B cell (primary cell): ENCODE measurements around the gene CARNS1. TPM values are rescaled to one million over a fixed set of nuclear protein-coding genes. Genes with fewer than 3 reads are reported as not detected.

Experiments used
- ATAC-seq: fragments of 200-7000 bp; cut with Tn5 transposase; one replicate; pipeline ENCODE4 v1.10.0; 2021; ENCODE audit warnings: low read depth, mild to moderate bottlenecking, moderate number of reproducible peaks, moderate library complexity
- CTCF ChIA-PET: fragments of 350-600 bp; sonication (Branson Sonifier 250); formaldehyde crosslinking; loops from one replicate; lab custom pipeline; 2021; ENCODE audit warnings: antibody characterized with exemption, inconsistent platforms; lab: Charles Lee
- POLR2A ChIA-PET: fragments of 350-600 bp; sonication (Branson Sonifier 250); formaldehyde crosslinking; loops from one replicate; lab custom pipeline; 2021; ENCODE audit warnings: antibody characterized with exemption; lab: Charles Lee
- DNase-seq: peaks from one replicate; pipeline ENCODE4 v3.0.0; 2013
- H2AFZ ChIP-seq: 2 replicates; pipeline ENCODE4 v1.6.1; 2012; ENCODE audit warnings: mild to moderate bottlenecking, low read depth, low read length; ENCODE audit not compliant: insufficient read depth, poor library complexity, severe bottlenecking
- H3K27ac ChIP-seq, 2 donors: 1 replicate in 1 of 2; 2 replicates in 1 of 2; pipeline ENCODE4 v1.5.1; 2012 to 2013; ENCODE audit warnings: low read length in 2 of 2, mild to moderate bottlenecking in 2 of 2, moderate library complexity in 1 of 2
- H3K27me3 ChIP-seq, 4 experiments: fragments of 200-600 bp in 1 of 4; sonication (generic) in 1 of 4; replicated peaks in 1 of 4; 1 replicate in 2 of 4; 2 replicates in 2 of 4; pipeline versions ENCODE4 v1.6.1 to v1.7.0; 2013 to 2016; ENCODE audit warnings: low read length in 3 of 4, mild to moderate bottlenecking in 2 of 4, mixed read lengths in 1 of 4, moderate library complexity in 1 of 4; ENCODE audit not compliant: insufficient read depth in 4 of 4, control insufficient read depth in 3 of 4; ENCODE audit errors: control extremely low read depth in 1 of 4
- H3K36me3 ChIP-seq, 2 experiments: replicated peaks in 1 of 2; 1 replicate in 1 of 2; 2 replicates in 1 of 2; pipeline versions ENCODE4 v1.6.1 to v1.7.1; 2013; ENCODE audit warnings: low read length in 1 of 2; ENCODE audit not compliant: insufficient read depth in 2 of 2, control insufficient read depth in 1 of 2; ENCODE audit errors: control extremely low read depth in 1 of 2, extremely low read depth in 1 of 2
- H3K4me1 ChIP-seq, 2 donors: fragments of 200-600 bp in 1 of 2; sonication (generic) in 1 of 2; 1 replicate in 1 of 2; 2 replicates in 1 of 2; pipeline versions ENCODE4 v1.5.1 to v1.6.1; 2013 to 2017; ENCODE audit warnings: low read length in 2 of 2; ENCODE audit not compliant: control insufficient read depth in 2 of 2, insufficient read depth in 2 of 2
- H3K4me2 ChIP-seq: replicated peaks from 2 replicates; pipeline ENCODE3; 2012; ENCODE audit warnings: mild to moderate bottlenecking, low read depth, low read length; ENCODE audit not compliant: poor library complexity, severe bottlenecking
- H3K4me3 ChIP-seq, 5 experiments: fragments of 200-600 bp in 1 of 5; sonication (generic) in 1 of 5; 1 replicate in 3 of 5; 2 replicates in 2 of 5; pipeline versions ENCODE4 v1.5.1 to v1.7.0; 2011 to 2016; ENCODE audit warnings: low read length in 4 of 5, mild to moderate bottlenecking in 4 of 5, low read depth in 2 of 5, control low read depth in 1 of 5, moderate library complexity in 1 of 5; ENCODE audit not compliant: insufficient read depth in 1 of 5; ENCODE audit errors: control extremely low read depth in 1 of 5, extremely low read depth in 1 of 5
- H3K79me2 ChIP-seq: fragments of 200-600 bp; sonication (generic); one replicate; pipeline ENCODE4 v1.6.0; 2016; ENCODE audit warnings: low read length; ENCODE audit not compliant: control insufficient read depth, insufficient read depth
- H3K9ac ChIP-seq: fragments of 200-600 bp; sonication (generic); 2 replicates; pipeline ENCODE4 v1.6.1; 2017; ENCODE audit warnings: mild to moderate bottlenecking, low read length, moderate library complexity
- H3K9me3 ChIP-seq, 3 donors: one replicate each; pipeline versions ENCODE4 v1.6.1 to v1.7.1; 2013; ENCODE audit warnings: low read length in 2 of 3; ENCODE audit not compliant: control insufficient read depth in 2 of 3, insufficient read depth in 1 of 3; ENCODE audit errors: control extremely low read depth in 1 of 3
- H4K20me1 ChIP-seq: 2 replicates; pipeline ENCODE4 v1.6.0; 2012; ENCODE audit warnings: mild to moderate bottlenecking, low read length; ENCODE audit not compliant: insufficient read depth, control insufficient read depth, poor library complexity, severe bottlenecking
- H3K27ac Mint-ChIP-seq: one replicate; pipeline ENCODE4 v1.8.0; 2021; ENCODE audit warnings: mixed read lengths
- H3K27me3 Mint-ChIP-seq: one replicate; pipeline ENCODE4 v1.8.0; 2021; ENCODE audit warnings: mixed read lengths
- H3K4me1 Mint-ChIP-seq: one replicate; pipeline ENCODE4 v1.8.0; 2021; ENCODE audit warnings: mixed read lengths
- H3K4me3 Mint-ChIP-seq: one replicate; pipeline ENCODE4 v1.8.0; 2021; ENCODE audit warnings: mixed read lengths
- H3K9me3 Mint-ChIP-seq: one replicate; pipeline ENCODE4 v1.8.0; 2022; ENCODE audit warnings: mixed read lengths; ENCODE audit not compliant: insufficient read depth
- CTCF ChIP-seq: fragments of 200-600 bp; IDR thresholded peaks from one replicate; pipeline ENCODE4 v1.8.0; 2022; ENCODE audit warnings: antibody characterized with exemption, mild to moderate bottlenecking
- EZH2 ChIP-seq: IDR thresholded peaks from 2 replicates; pipeline ENCODE4 v1.6.1; 2012; ENCODE audit warnings: borderline replicate concordance, low read depth, mild to moderate bottlenecking, moderate library complexity, low read length; ENCODE audit not compliant: insufficient read depth, poor library complexity, severe bottlenecking
- WGBS: methylation state at CpG from one replicate; pipeline ENCODE4 v1.1.5; 2013; ENCODE audit warnings: missing lambda C conversion rate; ENCODE audit not compliant: insufficient coverage; 5-methylcytosine and 5-hydroxymethylcytosine counted together
- intact Hi-C: fragments of 100-400 bp; cut with micrococcal nuclease; formaldehyde crosslinking; loops from one replicate; pipeline ENCODE4 v1.10.0; 2022
- polyA plus RNA-seq: library from polyadenylated mRNA; depleted of rRNA; stranded (reverse); fragments of >200 nt; gene quantifications from 2 replicates; pipeline ENCODE4 v1.2.3, GENCODE V29; 2012
- total RNA-seq, 2 donors: library from RNA; stranded (reverse); fragments of 120-200 nt in 1 of 2; gene quantifications; 1 replicate in 1 of 2; 2 replicates in 1 of 2; pipeline versions ENCODE4 v1.2.3 to v1.2.4, GENCODE V29; 2013 to 2022

Gene CARNS1
- total and polyA plus RNA-seq, 2 donors (not counting 1 experiment from before 2014, with no cell fraction given), result 24.1 to 41.1 TPM

GRCh38 chr11:67381244-67381972 lies 34.1 kb upstream of the CARNS1 start:
- peak overlapping the region; percentile 53 for H3K4me3 Mint-ChIP-seq
- Histone ChIP-seq H3K9ac (peak overlapping the region; percentile 50), H3K27ac (peak overlapping the region; percentile 70 to 88), H3K9me3 (no peaks in the 10 kb centered on the region), H3K4me1 (peaks cover 22 to 28% of the 10 kb centered on the region in 2 donors), H3K4me3 (peak overlapping the region in 4 of 5 experiments; percentile 3 to 51 (median 17)), H3K27me3 (no peaks in the 10 kb centered on the region), H3K79me2 (peaks cover 11% of the 10 kb centered on the region), H2AFZ (peak overlapping the region; percentile 78), H4K20me1 (no peaks in the 10 kb centered on the region), H3K36me3 (no peaks in the 10 kb centered on the region), H3K4me2 (peak overlapping the region; percentile 74)
- DNase-seq (peak; percentile 78), ATAC-seq (peak; percentile 72)
- H3K9me3 Mint-ChIP-seq, result no peaks in the 10 kb centered on the region
- WGBS, result 41% methylated on average over 11 of the region's 13 CpGs
- TF ChIP-seq CTCF (peak; percentile 33), EZH2 (no peak)
- ChIA-PET POLR2A (interaction anchor here (0.6 to 5.8 kb wide), 18 partner anchors 11 to 703 kb away, joined by 3 to 153 read pairs (median 4); partner anchors contain the start of genes CLCF1, POLD4, PPP1CA and PTPRCAP), CTCF (interaction anchor here (0.6 to 42.2 kb wide), 22 partner anchors 9 to 328 kb away, joined by 3 to 2379 read pairs (median 8); partner anchors contain the start of genes ANKRD13D, CLCF1, PITPNM1 and POLD4)
- peaks cover 26% of the 10 kb centered on the region for H3K4me1 Mint-ChIP-seq
- H3K27me3 Mint-ChIP-seq, result no peaks in the 10 kb centered on the region
- intact Hi-C loops, result loop anchor here (1.0 to 5.0 kb wide), 3 partner anchors 8 to 139 kb away; partner anchors contain the start of genes ANKRD13D and CLCF1
- peak overlapping the region; percentile 93 for H3K27ac Mint-ChIP-seq
